ENCODE data around the gene LDLRAD4. TPM values are rescaled to one million over a fixed set of nuclear protein-coding genes. Genes with fewer than 3 reads are reported as not detected.

Gene LDLRAD4
- total RNA-seq, 1 donor from 2014 or later, result 6.7 TPM

- DNase-seq (ENCODE audit: low read depth in 2 of 2), result no peak
Observed at GRCh38 chr18:13444430-13445240, 226.1 kb downstream of the LDLRAD4 start.

GRCh38 chr18:13445241-13445897 lies 226.8 kb downstream of the LDLRAD4 start:
- DNase-seq (ENCODE audit: low read depth in 2 of 2), result no peak

- DNase-seq (ENCODE audit: low read depth in 2 of 2), result no peak
Observed at GRCh38 chr18:13446024-13446423, 227.5 kb downstream of the LDLRAD4 start.

GRCh38 chr18:13446610-13447461 lies 228.3 kb downstream of the LDLRAD4 start:
- no peak for DNase-seq (ENCODE audit: low read depth in 2 of 2)

- DNase-seq (ENCODE audit: low read depth in 2 of 2), result peak; percentile 67 to 78
Observed at GRCh38 chr18:13447621-13448334, 229.2 kb downstream of the LDLRAD4 start.

- no peak for DNase-seq (ENCODE audit: low read depth in 2 of 2)
Observed at GRCh38 chr18:13448335-13448795, 229.8 kb downstream of the LDLRAD4 start.

- DNase-seq (ENCODE audit: low read depth in 2 of 2), result no peak
Observed at GRCh38 chr18:13449651-13450050, 231.1 kb downstream of the LDLRAD4 start.

GRCh38 chr18:13450289-13451212 lies 232.0 kb downstream of the LDLRAD4 start:
- no peak for DNase-seq (ENCODE audit: low read depth in 2 of 2)

GRCh38 chr18:13451213-13451540 lies 232.6 kb downstream of the LDLRAD4 start:
- no peak for DNase-seq (ENCODE audit: low read depth in 2 of 2)

- DNase-seq (ENCODE audit: low read depth in 2 of 2), result no peak
Observed at GRCh38 chr18:13451661-13452387, 233.3 kb downstream of the LDLRAD4 start.

- peak in 1 of 2 donors; percentile 64 for DNase-seq (ENCODE audit: low read depth in 2 of 2)
Observed at GRCh38 chr18:13452388-13452811, 233.8 kb downstream of the LDLRAD4 start.

GRCh38 chr18:13452871-13453680 lies 234.5 kb downstream of the LDLRAD4 start:
- DNase-seq (ENCODE audit: low read depth in 2 of 2), result no peak

GRCh38 chr18:13453714-13454113 lies 235.2 kb downstream of the LDLRAD4 start:
- no peak for DNase-seq (ENCODE audit: low read depth in 2 of 2)

GRCh38 chr18:13454363-13455150 lies 236.0 kb downstream of the LDLRAD4 start:
- DNase-seq (ENCODE audit: low read depth in 2 of 2), result no peak

GRCh38 chr18:13455471-13455870 lies 236.9 kb downstream of the LDLRAD4 start:
- no peak for DNase-seq (ENCODE audit: low read depth in 2 of 2)

GRCh38 chr18:13455960-13456481 lies 237.5 kb downstream of the LDLRAD4 start:
- DNase-seq (ENCODE audit: low read depth in 2 of 2), result no peak

GRCh38 chr18:13456736-13457271 lies 238.2 kb downstream of the LDLRAD4 start:
- DNase-seq (ENCODE audit: low read depth in 2 of 2), result peak in 1 of 2 donors; percentile 39
